ENCODE results near the gene DPH1.
A peak's percentile ranks its signal among the peaks of the same experiment; 100 is the strongest.
"Not testable (repeated sequence)": the region's sequence is repeated elsewhere in the genome, so short reads cannot be mapped to it uniquely, and the experiment has no call there.

Gene DPH1

DNA sequence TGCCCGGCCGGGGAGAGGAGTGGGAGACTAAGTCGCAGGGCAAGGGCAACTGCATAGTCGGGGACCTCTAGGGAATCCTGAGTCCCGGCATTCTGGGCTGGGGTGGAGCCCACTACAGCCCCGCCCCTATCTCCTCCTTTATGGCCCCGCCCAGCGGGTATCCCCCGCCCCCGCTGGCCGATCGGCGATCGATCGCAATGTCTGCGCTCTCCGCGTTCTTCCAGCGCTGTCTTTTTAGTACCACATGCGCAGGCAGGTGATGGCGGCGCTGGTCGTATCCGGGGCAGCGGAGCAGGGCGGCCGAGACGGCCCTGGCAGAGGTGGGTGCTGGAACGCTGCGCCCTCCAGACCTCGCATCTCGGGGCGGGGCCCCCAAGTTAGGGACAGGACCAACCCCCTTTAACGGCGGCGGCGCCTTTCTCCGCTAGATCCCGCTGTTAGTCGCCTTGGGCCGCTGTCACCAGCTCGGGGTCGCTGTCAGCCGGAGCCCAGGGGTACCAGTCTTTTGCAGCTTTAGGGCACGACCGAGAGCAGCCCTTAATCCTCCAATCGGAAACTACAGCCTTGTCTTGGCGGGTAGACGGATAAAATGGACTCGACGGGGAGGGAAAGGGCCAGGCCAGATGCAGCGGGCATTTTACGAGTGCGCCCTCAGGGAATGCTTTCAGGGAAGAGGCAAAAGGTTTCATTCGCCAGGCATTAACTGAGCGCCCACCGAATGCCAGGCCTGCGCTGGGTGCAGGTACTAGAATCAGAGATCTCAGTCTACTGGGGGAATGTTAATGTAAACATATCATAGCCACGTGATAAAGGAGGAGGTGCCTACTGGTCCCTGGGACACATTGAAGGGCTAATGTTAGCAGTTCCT is at the start of gene DPH1:
Gene DPH1, plus strand, starts transcription at position 243 of the 868 bp plus-strand sequence. Its CDS starts 17 bp downstream, at position 260.
- DNase-seq = peak; percentile 80

DNA sequence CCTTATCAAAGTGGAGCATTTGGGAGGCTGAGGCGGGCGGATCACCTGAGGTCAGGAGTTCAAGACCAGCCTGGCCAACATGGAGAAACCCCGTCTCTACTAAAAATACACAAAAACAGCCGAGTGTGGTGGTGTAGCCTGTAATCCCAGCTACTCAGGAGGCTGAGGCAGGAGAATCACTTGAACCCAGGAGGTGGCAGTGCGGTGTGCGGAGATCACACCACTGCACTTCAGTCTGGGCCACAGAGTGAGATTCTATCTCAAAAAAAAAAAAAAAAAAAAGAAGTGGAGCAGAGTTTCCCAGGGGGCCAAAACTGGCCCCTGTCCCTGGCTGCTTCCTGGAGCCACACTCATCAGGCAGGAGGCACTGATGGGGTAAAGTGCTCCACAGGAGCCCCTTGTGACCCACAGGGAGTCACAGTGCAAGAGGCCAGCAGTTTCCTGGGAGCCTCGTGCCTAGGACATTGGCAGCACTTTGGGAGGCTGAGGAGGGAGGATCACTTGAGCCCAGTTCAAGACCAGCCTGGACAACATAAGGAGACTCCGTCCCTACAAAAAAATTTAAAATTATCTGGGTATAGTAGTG is 49.2 kb upstream of the DPH1 start:
- no peak for DNase-seq

- DNase-seq = not testable (repeated sequence)
Measured at GRCh38 chr17:1982793-1983366, 47.1 kb upstream of the DPH1 start.

- DNase-seq = no peak
Measured at GRCh38 chr17:1985093-1985492, 44.9 kb upstream of the DPH1 start.

DNA sequence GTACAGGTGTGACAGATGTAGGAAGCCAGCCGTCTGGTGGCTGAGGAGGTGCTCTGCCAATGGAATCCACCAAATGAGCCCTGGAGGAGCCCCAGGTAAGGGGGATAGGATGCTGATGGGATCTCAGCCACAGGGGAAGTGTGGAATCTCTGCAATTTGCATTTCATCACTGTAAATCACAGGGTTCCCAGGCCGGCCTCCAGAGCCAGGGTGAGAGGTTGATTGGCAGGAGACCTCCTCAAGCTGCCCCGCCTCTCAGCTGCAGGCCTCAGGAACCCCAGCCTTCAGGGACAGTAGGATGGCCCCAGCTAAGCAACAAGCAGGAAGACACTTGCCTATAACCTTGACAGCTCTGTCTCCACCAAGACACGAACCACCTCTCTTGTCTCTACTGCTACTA is 44.3 kb upstream of the DPH1 start:
- no peak for DNase-seq

GRCh38 chr17:1986783-1987451 is 43.0 kb upstream of the DPH1 start:
- DNase-seq = no peak

GRCh38 chr17:1989135-1989534 is 40.8 kb upstream of the DPH1 start:
- DNase-seq = peak; percentile 54

- no peak for DNase-seq
Measured at GRCh38 chr17:1992541-1992940, 37.4 kb upstream of the DPH1 start.

DNA sequence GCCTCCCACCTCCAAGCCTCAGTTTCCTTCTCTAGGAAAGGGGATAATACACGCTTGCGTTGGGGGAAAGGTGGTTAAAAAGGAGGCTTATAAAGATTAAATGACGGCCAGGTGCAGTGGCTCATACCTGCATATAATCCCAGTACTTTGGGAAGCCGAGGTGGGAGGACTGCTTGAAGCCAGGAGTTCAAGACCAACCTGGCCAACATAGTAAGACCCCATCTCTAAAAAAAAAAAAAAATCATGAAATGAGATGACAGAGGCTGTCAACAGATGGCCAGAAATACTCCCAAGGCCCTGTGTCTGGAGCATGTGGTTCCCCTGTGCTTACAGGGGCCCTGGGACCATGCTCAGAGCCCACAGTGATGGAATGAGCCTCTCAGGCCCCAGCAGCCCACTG is 35.2 kb upstream of the DPH1 start:
- DNase-seq = no peak

- no peak for DNase-seq
Measured at GRCh38 chr17:1995321-1995892, 34.5 kb upstream of the DPH1 start.

DNA sequence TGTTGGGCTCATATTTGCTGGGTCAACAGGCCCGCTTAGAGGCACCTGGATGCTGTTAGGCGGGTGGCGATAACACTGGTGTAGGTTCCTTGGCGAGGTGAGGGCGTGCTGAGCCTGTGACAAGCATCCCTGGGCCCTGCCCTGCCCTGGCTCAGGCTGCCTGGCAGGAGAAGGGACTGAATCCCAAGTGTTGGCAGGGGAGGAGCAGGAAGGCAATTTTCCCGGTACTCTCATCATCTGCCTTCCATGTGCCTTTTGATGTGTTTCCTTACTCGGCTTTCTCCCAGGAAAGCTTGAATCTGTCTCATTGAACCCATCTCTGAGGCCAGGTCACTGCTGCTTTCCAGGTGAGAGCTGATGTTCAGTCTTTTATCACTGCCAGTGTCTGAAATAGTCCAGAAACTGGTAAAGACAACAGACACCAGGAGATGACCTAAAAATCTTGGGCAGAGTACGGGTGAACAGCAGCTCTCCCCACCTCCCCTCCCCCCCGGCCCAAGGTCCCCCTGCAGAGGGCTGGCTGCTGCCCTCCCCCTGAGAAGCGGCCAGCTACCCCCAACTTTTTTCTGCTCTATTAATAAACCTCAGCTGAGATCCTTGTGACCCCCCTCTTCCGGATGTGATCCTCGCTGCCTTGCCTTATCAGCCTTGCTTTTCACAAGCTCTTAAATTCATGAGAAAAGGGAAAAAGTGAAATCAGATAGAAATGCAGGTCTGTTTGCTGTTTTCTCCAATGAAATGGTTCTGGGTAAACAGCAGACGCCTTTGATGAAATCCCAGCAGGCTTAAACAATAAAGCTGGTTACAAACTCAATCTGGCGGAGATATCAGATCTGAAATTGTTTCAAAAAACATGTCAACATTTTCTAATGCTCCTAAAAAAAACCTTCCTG is 33.8 kb upstream of the DPH1 start:
- no peak for DNase-seq

DNA sequence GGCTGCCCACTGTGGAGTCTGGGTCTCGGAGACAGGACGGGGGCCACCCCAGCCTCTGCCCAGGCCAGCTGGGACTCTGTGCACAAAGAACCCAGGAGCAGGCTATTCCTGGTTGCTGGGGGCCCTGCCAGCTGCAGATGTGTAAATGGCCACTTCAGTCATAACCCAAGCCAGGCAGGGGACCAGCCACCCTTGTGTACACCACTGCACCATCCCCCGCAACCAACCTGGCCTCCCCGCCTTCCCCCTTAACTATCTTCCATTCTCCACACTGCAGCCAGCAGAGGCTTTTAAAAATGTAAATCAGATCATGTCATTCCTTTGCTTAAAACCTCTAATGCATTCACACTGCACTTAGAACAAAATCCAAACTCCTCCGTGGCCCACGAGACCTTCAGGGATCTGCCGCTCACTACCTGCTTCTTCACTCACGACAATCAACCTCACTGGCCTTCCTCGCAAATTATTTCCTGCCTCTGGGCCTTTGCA is 33.1 kb upstream of the DPH1 start:
- DNase-seq = no peak

DNA sequence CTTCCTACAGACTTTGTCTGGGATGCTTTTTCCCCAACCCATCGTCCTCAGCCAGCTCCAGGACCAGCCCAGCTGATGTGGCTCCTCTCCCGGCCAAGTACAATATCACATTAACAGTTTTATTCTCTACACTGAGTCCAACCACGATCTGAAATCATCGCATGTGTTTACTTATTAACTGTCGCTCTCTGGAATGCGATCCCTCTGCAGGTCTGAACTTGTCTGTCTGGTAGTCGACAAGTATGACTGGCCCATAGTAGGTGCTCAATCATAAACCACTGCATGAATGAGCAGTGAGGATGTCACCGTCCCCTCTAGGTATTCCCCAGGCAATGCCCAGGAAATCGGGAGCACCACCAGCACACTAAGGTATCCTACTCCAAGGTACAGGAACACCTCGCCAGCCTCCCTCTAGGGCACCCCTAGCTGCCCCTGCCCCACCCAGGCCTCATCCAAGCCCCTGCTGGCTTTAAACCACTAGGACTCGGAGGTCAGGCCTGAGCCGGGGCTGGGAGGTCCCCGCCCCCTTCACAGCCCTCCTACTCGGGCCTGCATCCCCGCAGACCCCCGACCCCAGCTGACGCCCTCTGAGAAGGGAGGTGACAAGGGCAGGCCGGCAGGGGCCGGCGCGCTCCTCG is 32.5 kb upstream of the DPH1 start:
- DNase-seq = peak; percentile 18

DNA sequence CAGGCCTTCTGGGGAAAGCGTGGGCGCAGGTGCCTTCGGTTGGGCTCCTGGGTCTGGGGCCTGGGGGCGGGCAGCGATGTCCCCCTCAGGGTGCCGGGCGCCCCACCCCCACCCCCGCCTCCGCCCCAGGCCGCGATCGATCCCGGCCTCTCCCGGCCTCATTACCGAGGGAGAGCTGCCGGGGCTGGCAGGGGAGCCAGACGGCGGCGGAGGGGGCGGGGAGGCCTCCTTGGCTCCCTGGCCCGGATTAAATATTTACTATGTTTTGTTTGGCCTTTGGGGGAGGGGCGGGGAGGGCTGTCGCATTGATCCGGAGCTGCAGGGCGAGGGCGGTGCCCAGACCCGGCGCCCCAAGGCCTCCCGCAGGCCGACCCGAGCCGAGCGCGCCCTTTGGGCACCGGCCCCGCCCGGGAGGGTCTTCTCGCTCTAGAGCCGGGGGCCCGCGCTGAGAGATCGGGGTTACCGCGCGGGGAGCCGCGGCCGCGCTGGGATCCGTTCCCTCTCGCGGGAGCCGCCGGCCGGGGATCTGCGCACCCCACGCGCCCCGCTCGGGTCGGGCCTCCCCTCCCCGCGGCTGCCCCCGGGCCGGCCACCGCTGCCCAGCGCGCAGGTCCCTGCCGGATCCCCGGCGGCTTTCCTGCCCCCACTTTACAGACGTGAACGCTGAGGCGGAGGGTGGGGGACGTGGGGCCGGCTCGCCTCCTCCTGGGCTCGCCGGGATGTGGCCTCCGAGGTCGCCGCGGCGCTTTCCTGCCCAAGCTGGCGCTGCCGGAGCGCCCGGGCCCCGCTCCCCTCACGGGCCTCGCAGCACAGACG is 31.8 kb upstream of the DPH1 start:
- DNase-seq = no peak

DNA sequence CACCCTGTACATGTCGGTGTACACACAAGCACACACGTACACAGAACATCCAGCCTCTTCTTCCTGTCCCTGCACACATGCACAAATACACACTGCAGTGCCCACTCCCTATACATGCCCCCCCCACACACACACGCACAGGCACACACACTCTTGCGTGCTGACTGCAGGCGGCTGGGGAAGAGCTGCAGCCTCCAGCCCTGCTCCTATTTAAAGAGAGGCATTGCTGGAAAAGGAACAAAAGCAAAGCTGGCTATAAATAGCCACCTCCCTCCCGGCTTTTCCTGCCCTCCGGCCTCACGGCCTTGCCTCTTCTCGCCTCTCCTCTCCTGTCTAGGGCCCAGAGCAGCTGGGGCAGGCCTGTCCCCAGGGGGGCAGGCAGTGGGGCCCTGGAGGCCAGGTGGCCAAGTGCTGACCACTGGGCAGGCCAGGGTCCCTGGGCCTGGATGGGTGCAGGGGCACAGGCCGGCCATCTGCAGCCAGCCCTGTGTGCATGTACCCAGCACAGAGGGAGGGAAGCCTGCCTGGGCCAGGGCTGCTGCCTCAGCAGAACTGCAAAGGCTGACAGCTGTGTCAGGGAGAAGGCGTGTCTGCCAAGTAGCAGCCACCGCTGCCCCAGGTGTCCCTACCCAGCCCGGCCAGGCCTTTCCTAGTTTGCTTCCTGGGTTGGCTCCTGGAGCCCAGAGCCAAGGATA is 30.2 kb upstream of the DPH1 start:
- no peak for DNase-seq

DNA sequence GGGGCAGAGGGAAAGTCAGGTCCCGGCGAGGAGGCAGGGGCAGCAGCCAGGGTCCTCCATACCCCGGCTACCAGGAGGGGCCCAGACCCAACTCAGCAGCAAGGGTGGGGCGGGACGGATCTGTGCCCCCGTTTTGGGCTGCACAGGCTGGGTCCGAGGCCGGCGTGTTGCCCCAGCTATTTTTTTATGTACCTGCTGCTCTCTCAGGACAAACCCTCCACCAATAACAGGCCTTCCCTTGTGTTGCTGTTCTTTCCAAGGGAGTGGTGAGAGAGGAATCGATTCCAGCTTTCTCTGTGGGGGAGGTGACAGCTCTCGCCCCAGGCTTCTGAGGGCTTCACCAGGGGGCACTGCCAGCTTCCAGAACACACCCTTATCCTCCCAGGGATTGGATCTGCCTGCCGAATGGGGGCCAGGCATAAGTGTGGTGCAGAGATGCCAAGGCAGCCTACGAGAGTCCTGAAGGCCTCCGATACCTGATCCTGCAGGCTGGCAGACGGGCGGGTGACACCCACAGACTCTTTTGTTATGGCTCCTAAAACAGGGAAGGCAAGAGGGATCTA is 27.1 kb upstream of the DPH1 start:
- DNase-seq = no peak

DNA sequence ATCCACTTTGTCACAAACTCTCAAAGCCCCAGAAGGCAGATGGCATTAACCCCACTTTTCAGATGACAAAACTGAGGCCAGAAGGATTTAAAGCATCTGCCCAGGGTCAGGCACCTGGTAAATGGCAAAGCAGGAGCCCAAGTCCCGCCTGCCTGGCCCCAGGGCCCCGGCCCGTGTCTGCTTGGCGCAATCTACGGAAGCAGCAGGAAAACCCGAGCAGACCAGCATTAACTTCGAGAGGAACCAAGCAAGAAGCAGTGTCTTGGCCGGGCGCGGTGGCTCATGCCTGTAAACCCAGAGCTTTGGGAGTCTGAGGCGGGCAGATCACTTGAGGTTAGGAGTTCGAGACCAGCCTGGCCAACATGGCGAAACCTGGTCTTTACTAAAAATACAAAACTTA is 26.4 kb upstream of the DPH1 start:
- DNase-seq = no peak

DNA sequence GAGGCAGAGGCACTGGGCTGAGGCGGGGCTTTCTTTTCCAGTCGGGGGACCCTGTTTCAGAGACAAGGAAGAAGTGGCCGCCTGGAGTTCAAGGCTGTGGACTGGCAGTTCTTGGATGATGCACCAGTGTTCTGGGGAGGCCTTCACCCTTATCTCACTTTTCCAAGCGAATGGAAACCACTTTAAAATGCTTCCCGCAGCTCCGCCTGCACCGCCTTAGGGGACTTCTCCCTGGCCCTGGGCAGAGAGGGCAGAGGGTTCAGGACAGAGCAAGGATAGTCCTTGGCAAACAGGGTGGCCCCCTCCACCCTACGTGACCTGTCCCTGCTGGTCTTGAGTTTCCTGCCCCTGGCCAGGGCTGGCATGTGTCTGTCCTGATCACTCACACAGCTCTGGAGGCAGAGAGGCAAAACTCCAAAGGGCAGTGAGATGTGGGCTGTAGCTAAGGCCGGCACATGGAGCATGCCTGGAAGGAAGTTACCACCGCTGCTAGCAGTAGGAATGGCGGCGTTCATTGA is 25.5 kb upstream of the DPH1 start:
- no peak for DNase-seq

Measured in T1000 (cell line).